Gastroesophageal sphincter (tissue), 4 donors: Measurements from ENCODE around the gene BTBD7. TPM values are rescaled to one million over a fixed set of nuclear protein-coding genes. Genes with fewer than 3 reads are reported as not detected.
"Not testable (repeated sequence)": the region's sequence is repeated elsewhere in the genome, so short reads cannot be mapped to it uniquely, and the experiment has no call there.

ENCODE experiments used
- ATAC-seq: fragments of 150-250 bp; one replicate; pipeline ENCODE4 v1.9.1; 2016; ENCODE audit warnings: mild to moderate bottlenecking, moderate library complexity
- H3K27ac ChIP-seq, 4 donors: fragments of 200-600 bp; sonication (generic) in 3 of 4; 1 replicate in 3 of 4; 2 replicates in 1 of 4; pipeline ENCODE4 v1.5.1; 2016 to 2019
- H3K27me3 ChIP-seq: fragments of 200-600 bp; sonication (generic); one replicate; pipeline ENCODE4 v1.5.1; 2019
- H3K36me3 ChIP-seq, 2 donors: fragments of 200-600 bp; sonication (generic); one replicate each; pipeline ENCODE4 v1.5.1; 2019; ENCODE audit warnings: control low read depth in 1 of 2
- H3K4me1 ChIP-seq, 3 donors: fragments of 200-600 bp; sonication (generic); 1 replicate in 2 of 3; 2 replicates in 1 of 3; pipeline ENCODE4 v1.5.1; 2016 to 2019; ENCODE audit warnings: control low read depth in 2 of 3
- H3K4me3 ChIP-seq, 2 donors: fragments of 200-600 bp; sonication (generic); one replicate each; pipeline ENCODE4 v1.5.1; 2019; ENCODE audit warnings: mild to moderate bottlenecking in 1 of 2, moderate library complexity in 1 of 2
- H3K9me3 ChIP-seq, 3 donors: fragments of 200-600 bp; sonication (generic); one replicate each; pipeline ENCODE4 v1.5.1; 2017 to 2019; ENCODE audit warnings: control low read depth in 2 of 3
- CTCF ChIP-seq, 4 experiments: fragments of 200-600 bp in 2 of 4; fragments of 450-650 bp in 2 of 4; sonication (generic) in 1 of 4; IDR thresholded peaks; one replicate each; pipeline ENCODE4 v1.5.1; 2017 to 2019; ENCODE audit warnings: antibody characterized with exemption in 4 of 4, mild to moderate bottlenecking in 2 of 4, moderate library complexity in 2 of 4
- EP300 ChIP-seq: sonication (generic); formaldehyde crosslinking; IDR thresholded peaks from one replicate; pipeline ENCODE4 v1.6.1; 2017; ENCODE audit warnings: antibody characterized with exemption, mild to moderate bottlenecking
- POLR2A ChIP-seq, 2 donors: fragments of 450-650 bp; IDR thresholded peaks; one replicate each; pipeline ENCODE4 v1.6.1; 2017; ENCODE audit warnings: antibody characterized with exemption in 2 of 2, mild to moderate bottlenecking in 2 of 2, moderate library complexity in 1 of 2
- POLR2AphosphoS5 ChIP-seq: sonication (generic); formaldehyde crosslinking; IDR thresholded peaks from one replicate; pipeline ENCODE4 v1.6.1; 2017; ENCODE audit warnings: antibody characterized with exemption
- WGBS, 2 donors: methylation state at CpG; one replicate each; pipeline ENCODE4 v1.1.5; 2018; ENCODE audit warnings: low coverage in 1 of 2; 5-methylcytosine and 5-hydroxymethylcytosine counted together
- total RNA-seq, 4 donors: library from RNA; depleted of rRNA; stranded (reverse); fragments of >200 nt; gene quantifications; one replicate each; pipeline ENCODE4 v1.1.0, GENCODE V29; 2016

Gene BTBD7
- total RNA-seq, 4 donors from 2014 or later = 29.9 to 35.6 (median 33.0) TPM

GRCh38 chr14:93234798-93235197, 98.0 kb downstream of the BTBD7 start:
- peaks cover 0 to 3% of the 10 kb centered on the region in 2 donors for H3K36me3 ChIP-seq
- TF ChIP-seq EP300 (no peak), POLR2AphosphoS5 (no peak)
- 27 to 33% methylated on average over 8 to 10 of the region's 10 CpGs for WGBS, 2 donors
- H3K27me3 ChIP-seq = no peaks in the 10 kb centered on the region
- ATAC-seq = no peak
- peaks cover 0 to 15% (median 0%) of the 10 kb centered on the region in 3 donors for H3K4me1 ChIP-seq
- no peak overlapping the region for H3K27ac ChIP-seq
- H3K4me3 ChIP-seq = no peak overlapping the region
- H3K9me3 ChIP-seq = no peaks in the 10 kb centered on the region

- peaks cover 0 to 15% (median 0%) of the 10 kb centered on the region in 3 donors for H3K4me1 ChIP-seq
- not testable (repeated sequence) for H3K4me3 ChIP-seq, H3K9me3 ChIP-seq, H3K27ac ChIP-seq, H3K27me3 ChIP-seq, ATAC-seq
- 89 to 91% methylated on average over 5 of the region's 5 CpGs for WGBS, 2 donors
- peaks cover 0 to 20% of the 10 kb centered on the region in 2 donors for H3K36me3 ChIP-seq
These were observed 99.8 kb downstream of the BTBD7 start for GRCh38 chr14:93233078-93233477.

GRCh38 chr14:93232159-93232558, 100.7 kb downstream of the BTBD7 start:
- no peak for ATAC-seq

GRCh38 chr14:93231129-93231979, 101.5 kb downstream of the BTBD7 start:
- peak overlapping the region in 1 of 4 donors; percentile 22 for H3K27ac ChIP-seq
- H3K4me1 ChIP-seq = peaks cover 0 to 15% (median 0%) of the 10 kb centered on the region in 3 donors
- no peaks in the 10 kb centered on the region for H3K27me3 ChIP-seq
- peak overlapping the region; percentile 13 to 51 for H3K4me3 ChIP-seq
- H3K9me3 ChIP-seq = no peaks in the 10 kb centered on the region
- WGBS, 2 donors = 24 to 42% methylated on average over 19 to 29 of the region's 39 CpGs
- peaks cover 0 to 37% of the 10 kb centered on the region in 2 donors for H3K36me3 ChIP-seq
- TF ChIP-seq POLR2AphosphoS5 = no peak
- no peak for TF ChIP-seq CTCF (IDR thresholded peaks at IDR 0.05)
- no peak for TF ChIP-seq POLR2A (IDR thresholded peaks at IDR 0.05)
- TF ChIP-seq EP300 = no peak
- ATAC-seq = peak; percentile 52

More at GRCh38 chr14:93232159-93232558, 100.7 kb downstream of the BTBD7 start:
- no peak for TF ChIP-seq EP300
- TF ChIP-seq POLR2A (IDR thresholded peaks at IDR 0.05) = no peak
- TF ChIP-seq CTCF (IDR thresholded peaks at IDR 0.05) = no peak
- no peak for TF ChIP-seq POLR2AphosphoS5
- H3K36me3 ChIP-seq = peaks cover 0 to 29% of the 10 kb centered on the region in 2 donors
- no peak overlapping the region for H3K27ac ChIP-seq
- no peaks in the 10 kb centered on the region for H3K27me3 ChIP-seq
- peaks cover 0 to 15% (median 0%) of the 10 kb centered on the region in 3 donors for H3K4me1 ChIP-seq
- no peaks in the 10 kb centered on the region for H3K9me3 ChIP-seq
- peak overlapping the region in 1 of 2 donors; percentile 51 for H3K4me3 ChIP-seq
- 83% methylated on average over 4 of the region's 17 CpGs; no CpG with 5 or more reads in 1 of the 2 donors for WGBS, 2 donors

- Histone ChIP-seq H3K27ac (no peak overlapping the region), H3K9me3 (no peaks in the 10 kb centered on the region), H3K4me3 (no peak overlapping the region), H3K4me1 (peaks cover 0 to 15% (median 0%) of the 10 kb centered on the region in 3 donors), H3K36me3 (peaks cover 0 to 45% of the 10 kb centered on the region in 2 donors), H3K27me3 (no peaks in the 10 kb centered on the region)
- no peak for TF ChIP-seq EP300
- TF ChIP-seq CTCF (IDR thresholded peaks at IDR 0.05) = no peak
- WGBS, 2 donors = 93 to 94% methylated on average over 10 to 15 of the region's 16 CpGs
- ATAC-seq = no peak
These were observed 102.3 kb downstream of the BTBD7 start for GRCh38 chr14:93230539-93230938.

GRCh38 chr14:93228550-93228949, 104.3 kb downstream of the BTBD7 start:
- TF ChIP-seq POLR2AphosphoS5 = no peak
- TF ChIP-seq EP300 = no peak
- no peak for TF ChIP-seq POLR2A (IDR thresholded peaks at IDR 0.05)
- no peak for TF ChIP-seq CTCF (IDR thresholded peaks at IDR 0.05)
- Histone ChIP-seq H3K27ac (no peak overlapping the region), H3K36me3 (peaks cover 0 to 65% of the 10 kb centered on the region in 2 donors), H3K27me3 (no peaks in the 10 kb centered on the region), H3K4me1 (peaks cover 0 to 15% (median 0%) of the 10 kb centered on the region in 3 donors), H3K4me3 (no peak overlapping the region), H3K9me3 (no peaks in the 10 kb centered on the region)
- 90 to 92% methylated on average over 7 to 8 of the region's 8 CpGs for WGBS, 2 donors
- no peak for ATAC-seq
